Measurements from ENCODE around the gene RPS6KL1. TPM values are rescaled to one million over a fixed set of nuclear protein-coding genes. Genes with fewer than 3 reads are reported as not detected.
A peak's percentile ranks its signal among the peaks of the same experiment; 100 is the strongest.

The RPS6KL1 gene
- total and polyA plus RNA-seq, 4 donors = 1.1 to 5.9 (median 3.8) TPM

DNA sequence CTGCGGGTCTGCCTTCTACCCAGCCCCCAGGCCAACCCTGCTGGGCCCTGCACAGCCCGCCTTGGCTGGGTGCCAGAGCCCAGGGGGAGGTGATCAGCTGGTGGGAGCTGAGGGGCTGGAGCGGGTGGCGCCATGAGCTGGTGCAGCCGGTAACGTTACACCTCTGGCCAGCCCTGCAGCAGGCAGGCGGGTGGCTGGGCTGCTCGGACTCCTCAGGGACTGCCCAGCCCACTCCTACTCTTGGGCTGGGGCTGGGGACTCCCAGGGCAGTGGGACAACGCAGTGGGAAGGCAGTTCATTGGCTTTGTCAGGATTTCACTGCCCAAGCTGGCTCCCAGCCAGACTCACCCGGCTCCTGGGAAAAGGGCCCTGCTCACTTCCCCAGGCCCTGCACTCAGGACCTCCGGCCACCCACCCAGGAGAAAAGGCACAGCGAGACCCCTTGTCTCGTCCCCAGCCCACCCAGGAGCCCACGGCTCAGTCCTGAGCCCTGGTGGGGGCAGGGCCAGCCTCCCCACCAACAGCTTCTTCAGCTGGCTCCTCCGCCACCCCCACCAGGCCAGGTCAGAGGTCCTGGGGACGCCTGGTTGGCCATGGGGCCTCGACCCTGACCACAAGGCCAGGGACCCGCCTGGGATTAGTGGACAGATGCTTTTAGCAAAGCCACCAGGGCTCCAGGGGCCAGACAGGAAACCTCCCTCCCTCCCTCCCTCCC is 31.3 kb upstream of the RPS6KL1 start:
- H3K9me3 ChIP-seq (ENCODE audit: control insufficient read depth in 4 of 4, low read length in 3 of 4) = no peaks in the 10 kb centered on the region
- DNase-seq (ENCODE audit: low spot score) = no peak
- H3K4me3 ChIP-seq (ENCODE audit: low read depth in 1 of 3, low read length in 3 of 3) = peak overlapping the region in 1 of 3 donors; percentile 20
- no peaks in the 10 kb centered on the region for H3K27me3 ChIP-seq (ENCODE audit: control insufficient read depth in 4 of 4, insufficient read depth in 4 of 4, low read length in 3 of 4)
- peak overlapping the region in 1 of 2 donors; percentile 25 for H3K27ac ChIP-seq (ENCODE audit: low read depth in 1 of 2, low read length in 2 of 2)
- WGBS = 43% methylated on average over 18 of the region's 18 CpGs
- H3K4me1 ChIP-seq (ENCODE audit: control insufficient read depth in 4 of 4, insufficient read depth in 4 of 4, low read length in 3 of 4) = peaks cover 0 to 9% (median 4%) of the 10 kb centered on the region in 4 donors
- no peaks in the 10 kb centered on the region for H3K36me3 ChIP-seq (ENCODE audit: control insufficient read depth in 4 of 4, insufficient read depth in 3 of 4, low read depth in 1 of 4, low read length in 3 of 4)
- TF ChIP-seq EGR1 (IDR thresholded peaks at IDR 0.05; ENCODE audit: low read depth in 2 of 2) (no peak), SP1 (IDR thresholded peaks at IDR 0.05) (no peak), NR2F2 (IDR thresholded peaks at IDR 0.05) (peak; percentile 61)
- H3K9ac ChIP-seq (ENCODE audit: low read depth in 1 of 2, low read length in 2 of 2) = no peak overlapping the region

- H3K4me3 ChIP-seq (ENCODE audit: low read depth in 1 of 3, low read length in 3 of 3) = no peak overlapping the region
- no peaks in the 10 kb centered on the region for H3K36me3 ChIP-seq (ENCODE audit: control insufficient read depth in 4 of 4, insufficient read depth in 3 of 4, low read depth in 1 of 4, low read length in 3 of 4)
- peaks cover 0 to 9% (median 4%) of the 10 kb centered on the region in 4 donors for H3K4me1 ChIP-seq (ENCODE audit: control insufficient read depth in 4 of 4, insufficient read depth in 4 of 4, low read length in 3 of 4)
- WGBS = 92% methylated on average over 5 of the region's 5 CpGs
- H3K9me3 ChIP-seq (ENCODE audit: control insufficient read depth in 4 of 4, low read length in 3 of 4) = no peaks in the 10 kb centered on the region
- no peak overlapping the region for H3K27ac ChIP-seq (ENCODE audit: low read depth in 1 of 2, low read length in 2 of 2)
- no peaks in the 10 kb centered on the region for H3K27me3 ChIP-seq (ENCODE audit: control insufficient read depth in 4 of 4, insufficient read depth in 4 of 4, low read length in 3 of 4)
- TF ChIP-seq YY1 (IDR thresholded peaks at IDR 0.05) = no peak
- no peak for TF ChIP-seq GABPA (IDR thresholded peaks at IDR 0.05 in 1 of 2, conservative IDR thresholded peaks at IDR 0.05 in 1 of 2)
- TF ChIP-seq TAF1 (conservative IDR thresholded peaks at IDR 0.05) = no peak
- TF ChIP-seq ATF3 (IDR thresholded peaks at IDR 0.05) = no peak
- no peak for TF ChIP-seq RAD21 (IDR thresholded peaks at IDR 0.05)
- no peak for TF ChIP-seq SP1 (IDR thresholded peaks at IDR 0.05)
- no peak for TF ChIP-seq MAX (IDR thresholded peaks at IDR 0.05)
- no peak for TF ChIP-seq HNF4A (conservative IDR thresholded peaks at IDR 0.05)
- TF ChIP-seq JUND (IDR thresholded peaks at IDR 0.05) = no peak
- TF ChIP-seq, protein P1, sequence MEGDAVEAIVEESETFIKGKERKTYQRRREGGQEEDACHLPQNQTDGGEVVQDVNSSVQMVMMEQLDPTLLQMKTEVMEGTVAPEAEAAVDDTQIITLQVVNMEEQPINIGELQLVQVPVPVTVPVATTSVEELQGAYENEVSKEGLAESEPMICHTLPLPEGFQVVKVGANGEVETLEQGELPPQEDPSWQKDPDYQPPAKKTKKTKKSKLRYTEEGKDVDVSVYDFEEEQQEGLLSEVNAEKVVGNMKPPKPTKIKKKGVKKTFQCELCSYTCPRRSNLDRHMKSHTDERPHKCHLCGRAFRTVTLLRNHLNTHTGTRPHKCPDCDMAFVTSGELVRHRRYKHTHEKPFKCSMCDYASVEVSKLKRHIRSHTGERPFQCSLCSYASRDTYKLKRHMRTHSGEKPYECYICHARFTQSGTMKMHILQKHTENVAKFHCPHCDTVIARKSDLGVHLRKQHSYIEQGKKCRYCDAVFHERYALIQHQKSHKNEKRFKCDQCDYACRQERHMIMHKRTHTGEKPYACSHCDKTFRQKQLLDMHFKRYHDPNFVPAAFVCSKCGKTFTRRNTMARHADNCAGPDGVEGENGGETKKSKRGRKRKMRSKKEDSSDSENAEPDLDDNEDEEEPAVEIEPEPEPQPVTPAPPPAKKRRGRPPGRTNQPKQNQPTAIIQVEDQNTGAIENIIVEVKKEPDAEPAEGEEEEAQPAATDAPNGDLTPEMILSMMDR (IDR thresholded peaks at IDR 0.05; ENCODE audit: low read depth, low read length, missing input control) = no peak
- TF ChIP-seq EGR1 (IDR thresholded peaks at IDR 0.05; ENCODE audit: low read depth in 2 of 2) = no peak
- TF ChIP-seq FOXA2 (IDR thresholded peaks at IDR 0.05) = no peak
- TF ChIP-seq NR2F2 (IDR thresholded peaks at IDR 0.05) = no peak
- TF ChIP-seq RXRA (IDR thresholded peaks at IDR 0.05) = no peak
- TF ChIP-seq FOXA1 (IDR thresholded peaks at IDR 0.05) = no peak
- H3K9ac ChIP-seq (ENCODE audit: low read depth in 1 of 2, low read length in 2 of 2) = no peak overlapping the region
- DNase-seq (ENCODE audit: low spot score) = no peak
Observed at GRCh38 chr14:74953686-74954085, 30.6 kb upstream of the RPS6KL1 start.

DNA sequence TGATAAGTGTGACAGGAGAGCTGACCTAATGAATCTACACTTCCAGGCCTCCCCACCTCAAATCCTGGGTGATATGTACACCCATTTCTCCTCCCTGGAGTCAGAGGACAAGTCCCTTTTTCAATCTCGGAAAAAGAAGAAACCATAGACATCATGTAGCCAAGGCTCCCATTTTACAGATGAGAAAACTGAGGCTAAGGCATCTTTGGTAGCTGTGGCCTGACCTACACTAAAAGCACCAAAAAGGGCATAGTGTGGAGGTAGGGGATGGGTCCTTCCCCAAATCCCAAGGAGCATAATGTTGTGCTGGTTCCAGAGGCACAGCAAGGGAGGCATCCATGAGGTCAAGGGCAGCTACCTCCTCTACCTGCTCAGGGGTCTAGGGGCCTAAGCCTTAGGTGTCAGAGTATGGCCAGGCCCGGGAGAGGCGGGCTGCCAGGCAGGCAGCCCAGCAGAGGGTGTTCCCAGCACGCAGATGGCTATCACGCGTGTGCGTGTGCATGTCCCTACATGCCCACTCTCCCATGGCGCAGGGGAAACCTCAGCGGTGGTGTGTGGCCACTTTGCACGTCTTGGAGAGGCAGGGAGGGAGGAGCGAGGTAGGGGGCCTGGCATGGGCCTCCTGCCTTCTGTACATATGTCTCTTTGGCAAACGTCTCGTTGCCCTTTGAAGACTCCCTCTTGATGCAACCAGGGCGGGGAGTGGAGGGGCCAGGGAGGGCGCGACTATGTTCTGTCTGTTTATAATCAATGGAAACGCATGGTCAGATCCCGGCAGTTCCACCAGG is 29.8 kb upstream of the RPS6KL1 start:
- Histone ChIP-seq H3K9ac (ENCODE audit: low read depth in 1 of 2, low read length in 2 of 2) (no peak overlapping the region), H3K27me3 (ENCODE audit: control insufficient read depth in 4 of 4, insufficient read depth in 4 of 4, low read length in 3 of 4) (no peaks in the 10 kb centered on the region), H3K27ac (ENCODE audit: low read depth in 1 of 2, low read length in 2 of 2) (no peak overlapping the region), H3K4me1 (ENCODE audit: control insufficient read depth in 4 of 4, insufficient read depth in 4 of 4, low read length in 3 of 4) (peaks cover 0 to 9% (median 4%) of the 10 kb centered on the region in 4 donors), H3K36me3 (ENCODE audit: control insufficient read depth in 4 of 4, insufficient read depth in 3 of 4, low read depth in 1 of 4, low read length in 3 of 4) (no peaks in the 10 kb centered on the region), H3K9me3 (ENCODE audit: control insufficient read depth in 4 of 4, low read length in 3 of 4) (no peaks in the 10 kb centered on the region), H3K4me3 (ENCODE audit: low read depth in 1 of 3, low read length in 3 of 3) (no peak overlapping the region)
- TF ChIP-seq GABPA (IDR thresholded peaks at IDR 0.05 in 1 of 2, conservative IDR thresholded peaks at IDR 0.05 in 1 of 2) (no peak), SP1 (IDR thresholded peaks at IDR 0.05) (no peak), HNF4A (conservative IDR thresholded peaks at IDR 0.05) (no peak)
- TF ChIP-seq, protein P1 (IDR thresholded peaks at IDR 0.05; ENCODE audit: low read depth, low read length, missing input control) = no peak
- 85% methylated on average over 18 of the region's 18 CpGs for WGBS
- no peak for DNase-seq (ENCODE audit: low spot score)
